Measurements from ENCODE around the gene C21orf91. TPM values are rescaled to one million over a fixed set of nuclear protein-coding genes. Genes with fewer than 3 reads are reported as not detected.

C21orf91 gene
- total and polyA plus RNA-seq, 4 donors, result 1.8 to 7.2 (median 4.4) TPM

- Histone ChIP-seq H3K4me3 (ENCODE audit: low read depth in 1 of 3, low read length in 3 of 3) (no peak overlapping the region), H3K4me1 (ENCODE audit: control insufficient read depth in 4 of 4, insufficient read depth in 4 of 4, low read length in 3 of 4) (no peaks in the 10 kb centered on the region), H3K27ac (ENCODE audit: low read depth in 1 of 2, low read length in 2 of 2) (no peak overlapping the region), H3K9ac (ENCODE audit: low read depth in 1 of 2, low read length in 2 of 2) (no peak overlapping the region), H3K36me3 (ENCODE audit: control insufficient read depth in 4 of 4, insufficient read depth in 3 of 4, low read depth in 1 of 4, low read length in 3 of 4) (no peaks in the 10 kb centered on the region), H3K27me3 (ENCODE audit: control insufficient read depth in 4 of 4, insufficient read depth in 4 of 4, low read length in 3 of 4) (no peaks in the 10 kb centered on the region), H3K9me3 (ENCODE audit: control insufficient read depth in 4 of 4, low read length in 3 of 4) (no peaks in the 10 kb centered on the region)
- WGBS, result 81% methylated on average over 3 of the region's 3 CpGs
- no peak for DNase-seq (ENCODE audit: low spot score)
- TF ChIP-seq TAF1 (conservative IDR thresholded peaks at IDR 0.05) (no peak), SP1 (IDR thresholded peaks at IDR 0.05) (no peak)
These were observed 39.7 kb downstream of the C21orf91 start for GRCh38 chr21:17779496-17779895.

- Histone ChIP-seq H3K9me3 (ENCODE audit: control insufficient read depth in 4 of 4, low read length in 3 of 4) (no peaks in the 10 kb centered on the region), H3K36me3 (ENCODE audit: control insufficient read depth in 4 of 4, insufficient read depth in 3 of 4, low read depth in 1 of 4, low read length in 3 of 4) (no peaks in the 10 kb centered on the region), H3K4me3 (ENCODE audit: low read depth in 1 of 3, low read length in 3 of 3) (no peak overlapping the region), H3K27ac (ENCODE audit: low read depth in 1 of 2, low read length in 2 of 2) (no peak overlapping the region), H3K27me3 (ENCODE audit: control insufficient read depth in 4 of 4, insufficient read depth in 4 of 4, low read length in 3 of 4) (no peaks in the 10 kb centered on the region), H3K4me1 (ENCODE audit: control insufficient read depth in 4 of 4, insufficient read depth in 4 of 4, low read length in 3 of 4) (no peaks in the 10 kb centered on the region), H3K9ac (ENCODE audit: low read depth in 1 of 2, low read length in 2 of 2) (no peak overlapping the region)
- TF ChIP-seq CTCF (IDR thresholded peaks at IDR 0.05; ENCODE audit: low read depth, low read length, missing input control) (no peak), TAF1 (conservative IDR thresholded peaks at IDR 0.05) (no peak), JUND (IDR thresholded peaks at IDR 0.05) (no peak), HNF4G (IDR thresholded peaks at IDR 0.05) (no peak), FOXA2 (IDR thresholded peaks at IDR 0.05) (no peak), YY1 (IDR thresholded peaks at IDR 0.05) (no peak), ATF3 (IDR thresholded peaks at IDR 0.05) (no peak), FOXA1 (IDR thresholded peaks at IDR 0.05) (no peak), REST (IDR thresholded peaks at IDR 0.05) (no peak), SP1 (IDR thresholded peaks at IDR 0.05) (no peak)
- WGBS, result 73% methylated on average over 1 of the region's 1 CpG
- DNase-seq (ENCODE audit: low spot score), result no peak
These were observed 41.9 kb downstream of the C21orf91 start for GRCh38 chr21:17777072-17777765.

GRCh38 chr21:17775431-17776126 lies 43.6 kb downstream of the C21orf91 start:
- DNase-seq (ENCODE audit: low spot score), result no peak
- 75% methylated on average over 17 of the region's 17 CpGs for WGBS
- Histone ChIP-seq H3K4me3 (ENCODE audit: low read depth in 1 of 3, low read length in 3 of 3) (no peak overlapping the region), H3K4me1 (ENCODE audit: control insufficient read depth in 4 of 4, insufficient read depth in 4 of 4, low read length in 3 of 4) (no peaks in the 10 kb centered on the region), H3K27me3 (ENCODE audit: control insufficient read depth in 4 of 4, insufficient read depth in 4 of 4, low read length in 3 of 4) (no peaks in the 10 kb centered on the region), H3K27ac (ENCODE audit: low read depth in 1 of 2, low read length in 2 of 2) (no peak overlapping the region), H3K36me3 (ENCODE audit: control insufficient read depth in 4 of 4, insufficient read depth in 3 of 4, low read depth in 1 of 4, low read length in 3 of 4) (no peaks in the 10 kb centered on the region), H3K9ac (ENCODE audit: low read depth in 1 of 2, low read length in 2 of 2) (no peak overlapping the region), H3K9me3 (ENCODE audit: control insufficient read depth in 4 of 4, low read length in 3 of 4) (no peaks in the 10 kb centered on the region)
- TF ChIP-seq HNF4G (IDR thresholded peaks at IDR 0.05) (no peak), FOXA2 (IDR thresholded peaks at IDR 0.05) (no peak), GABPA (IDR thresholded peaks at IDR 0.05 in 1 of 2, conservative IDR thresholded peaks at IDR 0.05 in 1 of 2) (no peak), SP1 (IDR thresholded peaks at IDR 0.05) (no peak), YY1 (IDR thresholded peaks at IDR 0.05) (no peak), EGR1 (IDR thresholded peaks at IDR 0.05; ENCODE audit: low read depth in 2 of 2) (no peak), TAF1 (conservative IDR thresholded peaks at IDR 0.05) (no peak), CTCF (IDR thresholded peaks at IDR 0.05; ENCODE audit: low read depth, low read length, missing input control) (no peak), ATF3 (IDR thresholded peaks at IDR 0.05) (no peak), NR2F2 (IDR thresholded peaks at IDR 0.05) (no peak), HNF4A (conservative IDR thresholded peaks at IDR 0.05) (no peak)

All from liver (tissue), 9 donors.